ENCODE results near the gene SLAMF7. TPM values are rescaled to one million over a fixed set of nuclear protein-coding genes. Genes with fewer than 3 reads are reported as not detected.
A peak's percentile ranks its signal among the peaks of the same experiment; 100 is the strongest.
"Not testable (repeated sequence)": the region's sequence is repeated elsewhere in the genome, so short reads cannot be mapped to it uniquely, and the experiment has no call there.

The SLAMF7 gene
- total RNA-seq, 1 donor: 12.9 TPM

GRCh38 chr1:160767395-160768294, 28.6 kb downstream of the SLAMF7 start:
- Histone ChIP-seq H3K27me3 (ENCODE audit: insufficient read depth, low read length) (no peaks in the 10 kb centered on the region), H3K9me3 (ENCODE audit: low read depth, low read length) (no peaks in the 10 kb centered on the region), H3K4me3 (ENCODE audit: low read length) (peak overlapping the region; percentile 3), H3K4me1 (ENCODE audit: insufficient read depth, low read length) (peaks cover 23% of the 10 kb centered on the region)

- Histone ChIP-seq H3K27me3 (ENCODE audit: insufficient read depth, low read length) (no peaks in the 10 kb centered on the region), H3K4me3 (ENCODE audit: low read length) (peak overlapping the region; percentile 3), H3K9me3 (ENCODE audit: low read depth, low read length) (no peaks in the 10 kb centered on the region), H3K4me1 (ENCODE audit: insufficient read depth, low read length) (peaks cover 23% of the 10 kb centered on the region)
These were observed 29.2 kb downstream of the SLAMF7 start for GRCh38 chr1:160768295-160768657.

- peaks cover 18% of the 10 kb centered on the region for H3K4me1 ChIP-seq (ENCODE audit: insufficient read depth, low read length)
- H3K4me3 ChIP-seq (ENCODE audit: low read length): no peak overlapping the region
- H3K9me3 ChIP-seq (ENCODE audit: low read depth, low read length): no peaks in the 10 kb centered on the region
- no peaks in the 10 kb centered on the region for H3K27me3 ChIP-seq (ENCODE audit: insufficient read depth, low read length)
These were observed 33.3 kb downstream of the SLAMF7 start for GRCh38 chr1:160772331-160772730.

- H3K27me3 ChIP-seq (ENCODE audit: insufficient read depth, low read length): no peaks in the 10 kb centered on the region
- H3K4me3 ChIP-seq (ENCODE audit: low read length): no peak overlapping the region
These were observed 34.0 kb downstream of the SLAMF7 start for GRCh38 chr1:160773093-160773492.

GRCh38 chr1:160774886-160775719, 36.1 kb downstream of the SLAMF7 start:
- Histone ChIP-seq H3K4me1 (ENCODE audit: insufficient read depth, low read length) (peaks cover 4% of the 10 kb centered on the region), H3K27me3 (ENCODE audit: insufficient read depth, low read length) (no peaks in the 10 kb centered on the region), H3K4me3 (ENCODE audit: low read length) (no peak overlapping the region), H3K9me3 (ENCODE audit: low read depth, low read length) (no peaks in the 10 kb centered on the region)

More at GRCh38 chr1:160773093-160773492, 34.0 kb downstream of the SLAMF7 start:
- peaks cover 10% of the 10 kb centered on the region for H3K4me1 ChIP-seq (ENCODE audit: insufficient read depth, low read length)
- no peaks in the 10 kb centered on the region for H3K9me3 ChIP-seq (ENCODE audit: low read depth, low read length)

GRCh38 chr1:160776178-160776577, 37.1 kb downstream of the SLAMF7 start:
- no peak overlapping the region for H3K4me3 ChIP-seq (ENCODE audit: low read length)
- H3K4me1 ChIP-seq (ENCODE audit: insufficient read depth, low read length): peaks cover 4% of the 10 kb centered on the region
- H3K9me3 ChIP-seq (ENCODE audit: low read depth, low read length): no peaks in the 10 kb centered on the region
- H3K27me3 ChIP-seq (ENCODE audit: insufficient read depth, low read length): no peaks in the 10 kb centered on the region

GRCh38 chr1:160777486-160778089, 38.5 kb downstream of the SLAMF7 start:
- H3K4me1 ChIP-seq (ENCODE audit: insufficient read depth, low read length): peaks cover 14% of the 10 kb centered on the region
- no peaks in the 10 kb centered on the region for H3K27me3 ChIP-seq (ENCODE audit: insufficient read depth, low read length)
- H3K4me3 ChIP-seq (ENCODE audit: low read length): no peak overlapping the region
- no peaks in the 10 kb centered on the region for H3K9me3 ChIP-seq (ENCODE audit: low read depth, low read length)

GRCh38 chr1:160778976-160779375, 39.9 kb downstream of the SLAMF7 start:
- Histone ChIP-seq H3K4me3 (ENCODE audit: low read length) (no peak overlapping the region), H3K4me1 (ENCODE audit: insufficient read depth, low read length) (peaks cover 19% of the 10 kb centered on the region), H3K27me3 (ENCODE audit: insufficient read depth, low read length) (no peaks in the 10 kb centered on the region), H3K9me3 (ENCODE audit: low read depth, low read length) (no peaks in the 10 kb centered on the region)

GRCh38 chr1:160779626-160780397, 40.8 kb downstream of the SLAMF7 start:
- H3K27me3 ChIP-seq (ENCODE audit: insufficient read depth, low read length): no peaks in the 10 kb centered on the region
- peaks cover 19% of the 10 kb centered on the region for H3K4me1 ChIP-seq (ENCODE audit: insufficient read depth, low read length)
- no peaks in the 10 kb centered on the region for H3K9me3 ChIP-seq (ENCODE audit: low read depth, low read length)
- no peak overlapping the region for H3K4me3 ChIP-seq (ENCODE audit: low read length)

- Histone ChIP-seq H3K27me3 (ENCODE audit: insufficient read depth, low read length) (no peaks in the 10 kb centered on the region), H3K4me3 (ENCODE audit: low read length) (no peak overlapping the region), H3K4me1 (ENCODE audit: insufficient read depth, low read length) (peaks cover 19% of the 10 kb centered on the region), H3K9me3 (ENCODE audit: low read depth, low read length) (no peaks in the 10 kb centered on the region)
These were observed 41.3 kb downstream of the SLAMF7 start for GRCh38 chr1:160780398-160780755.

GRCh38 chr1:160781186-160781766, 42.2 kb downstream of the SLAMF7 start:
- Histone ChIP-seq H3K9me3 (ENCODE audit: low read depth, low read length) (no peaks in the 10 kb centered on the region), H3K27me3 (ENCODE audit: insufficient read depth, low read length) (no peaks in the 10 kb centered on the region), H3K4me3 (ENCODE audit: low read length) (no peak overlapping the region), H3K4me1 (ENCODE audit: insufficient read depth, low read length) (peaks cover 14% of the 10 kb centered on the region)

- Histone ChIP-seq H3K9me3 (ENCODE audit: low read depth, low read length) (no peaks in the 10 kb centered on the region), H3K4me3 (ENCODE audit: low read length) (no peak overlapping the region), H3K27me3 (ENCODE audit: insufficient read depth, low read length) (no peaks in the 10 kb centered on the region), H3K4me1 (ENCODE audit: insufficient read depth, low read length) (peaks cover 14% of the 10 kb centered on the region)
These were observed 43.1 kb downstream of the SLAMF7 start for GRCh38 chr1:160781914-160782689.

- H3K9me3 ChIP-seq (ENCODE audit: low read depth, low read length); H3K27me3 ChIP-seq (ENCODE audit: insufficient read depth, low read length); H3K4me3 ChIP-seq (ENCODE audit: low read length): not testable (repeated sequence)
- H3K4me1 ChIP-seq (ENCODE audit: insufficient read depth, low read length): peaks cover 14% of the 10 kb centered on the region
These were observed 44.1 kb downstream of the SLAMF7 start for GRCh38 chr1:160782988-160783765.

All from mononuclear cell (primary cell).